Bronchial epithelial cell (primary cell): ENCODE results near the gene WDR7. TPM values are rescaled to one million over a fixed set of nuclear protein-coding genes. Genes with fewer than 3 reads are reported as not detected.

Experiments used
- DNase-seq: peaks from one replicate; pipeline ENCODE4 v3.0.0-alpha.2; 2010; ENCODE audit warnings: low read depth
- FAIRE-seq: peaks from 2 replicates; lab custom pipeline; 2011; peaks lifted over from hg19 to GRCh38; lab: Jason Lieb, UNC
- H3K27me3 ChIP-seq: 2 replicates; pipeline ENCODE4 v1.5.1; 2011; ENCODE audit warnings: low read length; ENCODE audit not compliant: control insufficient read depth, insufficient read depth
- H3K36me3 ChIP-seq: 2 replicates; pipeline ENCODE4 v1.5.1; 2011; ENCODE audit warnings: low read length; ENCODE audit not compliant: control insufficient read depth, insufficient read depth
- H3K4me3 ChIP-seq: 2 replicates; pipeline ENCODE4 v1.5.1; 2011; ENCODE audit warnings: mild to moderate bottlenecking, low read depth, low read length, control low read depth
- total RNA-seq: library from RNA; depleted of rRNA; stranded (reverse); fragments of >200 nt; gene quantifications from 2 replicates; pipeline ENCODE4 v1.2.1, GENCODE V29; 2014
- TF ChIP-seq, protein P1 (sequence below): IDR thresholded peaks from 2 replicates; pipeline ENCODE4 v1.5.1; 2011; ENCODE audit warnings: mild to moderate bottlenecking, moderate library complexity, low read length, control low read depth, inconsistent platforms; ENCODE audit not compliant: insufficient read depth, severe bottlenecking

Gene WDR7
- total RNA-seq, 1 donor from 2014 or later = 14.5 TPM

DNA sequence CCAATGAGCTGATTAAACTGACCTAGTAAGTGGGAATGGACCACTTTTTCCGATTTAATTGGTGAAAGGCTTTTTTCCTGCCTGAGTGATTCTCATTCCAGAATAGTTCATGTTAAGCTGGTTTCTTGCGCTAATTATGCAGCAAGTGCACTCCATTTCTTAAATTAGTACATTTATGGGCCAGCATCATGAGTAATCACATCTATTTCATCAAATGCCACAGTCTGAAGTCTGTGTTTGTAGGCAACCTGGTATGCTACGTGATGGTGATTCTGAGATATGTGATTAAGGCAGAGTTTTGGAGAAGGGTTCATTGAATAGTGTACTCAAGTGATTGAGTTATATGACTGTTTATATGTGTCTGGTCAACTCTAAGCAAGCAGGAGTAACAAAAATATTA, 367.7 kb downstream of the WDR7 start:
- DNase-seq (no peak), FAIRE-seq (no peak)
- Histone ChIP-seq H3K36me3 (no peaks in the 10 kb centered on the region), H3K27me3 (no peaks in the 10 kb centered on the region), H3K4me3 (no peak overlapping the region)
- TF ChIP-seq, protein P1, sequence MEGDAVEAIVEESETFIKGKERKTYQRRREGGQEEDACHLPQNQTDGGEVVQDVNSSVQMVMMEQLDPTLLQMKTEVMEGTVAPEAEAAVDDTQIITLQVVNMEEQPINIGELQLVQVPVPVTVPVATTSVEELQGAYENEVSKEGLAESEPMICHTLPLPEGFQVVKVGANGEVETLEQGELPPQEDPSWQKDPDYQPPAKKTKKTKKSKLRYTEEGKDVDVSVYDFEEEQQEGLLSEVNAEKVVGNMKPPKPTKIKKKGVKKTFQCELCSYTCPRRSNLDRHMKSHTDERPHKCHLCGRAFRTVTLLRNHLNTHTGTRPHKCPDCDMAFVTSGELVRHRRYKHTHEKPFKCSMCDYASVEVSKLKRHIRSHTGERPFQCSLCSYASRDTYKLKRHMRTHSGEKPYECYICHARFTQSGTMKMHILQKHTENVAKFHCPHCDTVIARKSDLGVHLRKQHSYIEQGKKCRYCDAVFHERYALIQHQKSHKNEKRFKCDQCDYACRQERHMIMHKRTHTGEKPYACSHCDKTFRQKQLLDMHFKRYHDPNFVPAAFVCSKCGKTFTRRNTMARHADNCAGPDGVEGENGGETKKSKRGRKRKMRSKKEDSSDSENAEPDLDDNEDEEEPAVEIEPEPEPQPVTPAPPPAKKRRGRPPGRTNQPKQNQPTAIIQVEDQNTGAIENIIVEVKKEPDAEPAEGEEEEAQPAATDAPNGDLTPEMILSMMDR = no peak

DNA sequence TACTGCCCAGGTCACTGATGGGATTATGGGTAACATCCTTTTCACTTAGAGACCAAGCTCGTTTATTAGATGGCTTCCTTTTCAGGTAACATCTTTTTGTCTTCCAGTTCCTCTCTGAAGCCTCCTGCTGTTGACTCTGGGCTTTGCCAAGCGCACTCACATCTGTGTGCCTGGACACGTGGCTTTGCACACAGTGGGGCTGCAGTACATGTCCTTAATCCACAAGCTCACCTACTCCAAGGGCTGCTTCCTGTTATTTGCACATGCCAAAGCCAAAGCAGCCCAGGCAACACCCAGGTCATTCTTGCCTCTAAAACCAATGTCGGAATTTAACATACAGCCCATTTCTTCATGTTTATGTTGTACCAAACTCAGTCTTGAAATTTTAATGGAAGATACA, 371.6 kb downstream of the WDR7 start:
- TF ChIP-seq, protein P1 = no peak
- Histone ChIP-seq H3K36me3 (no peaks in the 10 kb centered on the region), H3K4me3 (no peak overlapping the region), H3K27me3 (no peaks in the 10 kb centered on the region)
- no peak for DNase-seq
- FAIRE-seq = no peak

DNA sequence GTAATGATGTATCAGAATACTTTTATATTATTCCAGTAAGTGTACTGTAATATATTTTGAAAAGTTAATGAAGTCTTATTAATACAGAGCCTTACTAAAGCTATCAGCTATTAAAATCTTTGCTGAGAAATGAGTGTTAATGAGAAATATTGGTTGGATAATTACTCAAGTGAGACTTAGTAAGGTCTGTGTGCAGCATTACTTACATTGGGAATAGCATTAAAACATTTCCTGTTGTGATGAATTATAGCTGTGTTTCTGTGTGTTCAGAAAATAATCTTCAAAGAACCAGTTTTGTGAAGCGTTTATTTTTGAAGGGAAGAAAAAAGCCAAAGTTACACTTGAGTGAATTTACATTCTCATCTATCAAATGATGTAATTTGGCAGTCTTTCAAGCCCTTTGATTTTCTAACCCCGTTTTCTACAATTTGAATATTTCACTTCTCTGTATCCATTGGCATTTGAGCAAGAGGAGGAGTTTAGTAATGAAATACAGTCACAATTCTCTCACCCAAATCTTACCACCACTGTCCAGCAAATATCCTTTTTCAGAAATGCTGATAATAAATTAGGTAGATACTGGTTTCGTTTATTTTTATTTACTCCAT, 372.2 kb downstream of the WDR7 start:
- no peak for FAIRE-seq
- DNase-seq = no peak
- Histone ChIP-seq H3K27me3 (no peaks in the 10 kb centered on the region), H3K36me3 (no peaks in the 10 kb centered on the region), H3K4me3 (no peak overlapping the region)
- TF ChIP-seq, protein P1 = no peak

DNA sequence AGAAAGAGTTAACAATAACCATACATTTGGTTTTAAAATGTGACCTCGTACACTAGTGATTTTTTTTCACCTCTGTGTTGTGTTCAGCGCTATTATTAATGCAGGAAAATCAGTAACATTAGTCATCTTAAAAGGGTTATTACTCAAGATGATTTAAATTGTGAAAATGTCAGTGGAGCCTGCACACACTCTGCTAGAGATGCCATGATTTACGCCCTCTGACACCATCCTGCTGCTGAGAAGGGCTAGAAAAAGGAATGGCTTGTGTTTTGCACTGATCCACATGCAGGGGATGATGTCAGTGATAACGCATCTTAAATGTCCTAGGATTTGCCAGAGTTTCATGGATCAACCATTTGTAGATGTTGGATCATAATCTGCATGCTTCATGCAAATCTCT, 374.4 kb downstream of the WDR7 start:
- FAIRE-seq = no peak
- no peak overlapping the region for H3K4me3 ChIP-seq
- no peaks in the 10 kb centered on the region for H3K36me3 ChIP-seq
- TF ChIP-seq, protein P1 = no peak
- H3K27me3 ChIP-seq = no peaks in the 10 kb centered on the region
- no peak for DNase-seq

DNA sequence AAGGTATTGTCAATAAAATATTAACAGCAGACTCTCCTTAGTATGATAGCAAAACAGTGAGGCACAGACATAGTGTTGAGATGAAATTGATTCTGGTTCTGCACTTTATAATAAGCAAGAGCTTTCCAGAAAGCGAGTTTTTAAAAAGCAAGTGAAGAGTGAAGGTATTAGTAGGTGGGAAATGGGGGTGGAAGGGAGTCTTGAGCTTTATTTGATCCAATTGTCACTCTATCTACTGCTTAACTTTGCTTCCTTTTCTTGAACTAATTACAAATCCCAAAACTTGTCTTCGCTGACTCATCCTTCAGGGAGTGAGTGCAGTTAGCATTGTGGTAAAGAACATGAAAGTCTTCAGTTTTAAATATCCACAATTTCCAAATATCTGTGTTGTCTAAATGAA, 375.2 kb downstream of the WDR7 start:
- no peaks in the 10 kb centered on the region for H3K36me3 ChIP-seq
- H3K4me3 ChIP-seq = no peak overlapping the region
- H3K27me3 ChIP-seq = no peaks in the 10 kb centered on the region
- TF ChIP-seq, protein P1 = no peak
- FAIRE-seq (no peak), DNase-seq (no peak)

DNA sequence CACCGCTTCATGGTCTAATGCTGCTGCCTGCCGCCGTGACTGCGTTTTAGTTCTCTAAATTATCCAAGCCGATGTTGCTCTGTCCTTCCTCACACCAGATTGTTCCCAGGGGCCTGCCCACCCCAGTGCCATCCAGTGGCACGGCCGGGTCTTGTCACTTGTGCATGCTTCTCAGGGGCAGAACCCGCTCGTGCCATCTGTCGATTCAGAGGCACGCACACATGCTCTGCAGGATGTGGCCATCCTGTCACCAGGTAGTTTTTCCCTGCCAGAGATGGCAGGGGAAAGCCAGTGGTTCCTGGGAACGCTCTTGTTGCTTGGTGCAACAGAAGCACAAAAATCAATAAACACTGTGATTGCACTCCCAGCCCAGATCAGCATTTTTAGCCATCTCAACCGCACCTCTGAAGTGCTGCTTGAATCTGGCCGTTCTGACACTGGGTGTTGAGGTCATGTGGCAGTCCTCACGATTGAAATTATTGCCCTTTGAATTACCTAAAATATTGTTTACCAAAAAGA, 376.1 kb downstream of the WDR7 start:
- FAIRE-seq (no peak), DNase-seq (no peak)
- H3K4me3 ChIP-seq = no peak overlapping the region
- no peaks in the 10 kb centered on the region for H3K36me3 ChIP-seq
- H3K27me3 ChIP-seq = no peaks in the 10 kb centered on the region
- TF ChIP-seq, protein P1 = no peak
